Inferior parietal cortex (tissue), 1 donor: ENCODE measurements around the gene TMEM163.
"Not testable (repeated sequence)": the region's sequence is repeated elsewhere in the genome, so short reads cannot be mapped to it uniquely, and the experiment has no call there.

ENCODE experiments used
- DNase-seq: peaks from one replicate; pipeline ENCODE4 v3.0.0-alpha.2; 2016; ENCODE audit errors: extremely low spot score

The TMEM163 gene

DNA sequence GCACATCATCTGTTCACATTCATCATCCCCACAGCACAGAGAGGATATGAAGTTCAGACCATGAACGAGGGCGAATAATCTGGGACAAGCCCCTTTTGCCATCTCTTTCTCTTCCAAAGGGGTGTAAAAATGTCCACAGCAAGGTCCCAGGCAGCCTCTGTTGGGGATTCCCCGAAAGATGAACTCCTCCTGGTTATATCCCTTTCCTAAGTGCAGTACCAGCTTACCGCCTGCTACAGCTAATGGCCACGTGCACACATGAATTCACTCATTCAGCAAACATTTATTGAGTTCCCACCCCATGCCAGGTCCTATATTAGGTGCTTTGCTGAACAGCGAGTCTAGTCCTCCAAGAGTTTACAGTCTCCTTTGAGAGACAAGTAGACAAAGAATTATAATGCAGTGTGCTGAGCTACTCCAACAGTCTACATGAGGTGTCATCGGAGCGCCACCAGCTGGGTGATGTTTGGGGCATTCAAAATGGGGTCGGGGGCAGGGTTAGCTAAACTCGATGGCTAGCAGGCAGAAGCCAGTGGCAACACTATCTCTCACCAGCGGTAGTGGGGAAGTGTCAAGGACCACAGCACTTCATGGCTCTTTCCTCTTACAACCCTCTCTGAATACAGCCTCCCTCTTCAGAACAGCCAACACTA, 228.9 kb downstream of the TMEM163 start:
- DNase-seq, result no peak

GRCh38 chr2:134482766-134483340, 235.9 kb downstream of the TMEM163 start:
- no peak for DNase-seq

DNA sequence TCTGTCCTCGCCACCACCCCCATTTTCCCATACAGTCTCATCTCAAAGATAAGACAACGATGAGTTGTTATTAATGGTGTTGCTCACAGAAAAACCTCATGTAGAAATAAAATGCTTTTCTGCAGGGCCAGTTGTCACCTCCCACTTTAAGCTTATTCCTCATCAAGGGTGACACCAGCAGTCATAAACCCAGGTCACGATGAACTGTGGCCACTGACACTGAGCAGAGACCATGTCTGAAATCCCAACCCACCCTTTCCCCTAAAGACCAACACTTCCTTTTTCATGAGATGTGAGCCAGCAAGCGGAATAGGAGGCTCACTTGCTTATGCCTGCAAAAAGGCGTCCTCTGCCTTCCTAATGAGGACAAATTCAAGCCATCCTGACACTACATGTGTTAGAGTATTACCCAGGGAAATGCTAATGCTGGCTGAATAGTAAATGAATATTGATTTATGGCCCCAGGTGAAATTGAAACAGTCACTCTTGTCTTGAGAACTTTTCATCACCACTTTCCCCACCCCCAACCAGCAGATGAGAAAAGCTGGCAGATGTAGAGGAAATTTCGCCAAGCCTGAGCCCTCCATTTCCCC, 236.6 kb downstream of the TMEM163 start:
- DNase-seq, result no peak

GRCh38 chr2:134479696-134480330, 239.0 kb downstream of the TMEM163 start:
- no peak for DNase-seq

GRCh38 chr2:134476982-134477381, 241.8 kb downstream of the TMEM163 start:
- DNase-seq, result not testable (repeated sequence)

- DNase-seq, result no peak
Measured at GRCh38 chr2:134470561-134471168, 248.1 kb downstream of the TMEM163 start.

DNA sequence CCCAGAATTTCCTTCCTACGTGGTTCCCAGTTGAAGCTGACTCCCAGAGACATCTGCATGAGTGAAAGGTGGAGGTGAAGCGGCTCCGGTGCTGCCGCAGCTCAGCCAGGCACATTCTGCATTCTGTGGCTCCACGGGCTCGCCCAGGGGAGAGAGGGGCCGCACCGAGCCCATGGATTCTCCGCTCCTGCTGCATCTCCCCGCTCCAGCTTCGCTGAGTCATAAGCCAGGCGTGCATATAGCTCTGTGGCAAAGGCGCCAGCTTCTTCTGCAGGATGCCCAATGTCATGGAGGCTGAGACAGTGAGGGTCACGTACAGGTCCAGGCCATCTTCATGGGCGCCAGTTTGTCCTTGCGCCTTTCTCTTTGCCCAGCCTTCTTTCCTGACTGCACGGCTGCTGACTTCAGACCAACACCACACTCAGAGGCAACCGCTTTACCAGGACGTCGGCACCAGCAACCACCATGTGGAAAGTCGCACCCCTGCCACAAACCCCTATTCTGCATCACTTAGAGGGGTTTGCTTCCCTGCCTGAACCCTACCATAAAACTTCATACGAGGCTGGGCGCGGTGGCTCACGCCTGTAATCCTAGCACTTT, 249.2 kb downstream of the TMEM163 start:
- no peak for DNase-seq

DNA sequence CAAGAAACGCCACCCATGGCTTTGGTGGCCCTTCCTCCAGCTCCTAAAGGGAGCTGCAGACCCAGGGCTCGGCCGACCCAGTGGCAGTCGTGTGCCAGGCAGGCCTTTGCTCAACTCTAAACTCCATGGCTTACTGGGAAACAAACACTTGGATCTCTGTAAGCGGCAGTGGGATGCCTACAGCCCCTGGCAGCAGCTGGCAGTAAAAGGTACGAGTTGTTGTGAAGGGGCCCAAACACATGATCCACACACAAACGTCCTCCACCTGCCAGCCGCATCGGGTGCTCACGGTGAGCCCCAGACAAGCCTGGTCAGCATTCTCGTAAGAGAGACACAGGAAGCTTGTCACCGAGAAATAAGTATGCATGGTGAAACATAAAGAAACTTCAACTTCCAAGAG, 250.0 kb downstream of the TMEM163 start:
- no peak for DNase-seq

DNA sequence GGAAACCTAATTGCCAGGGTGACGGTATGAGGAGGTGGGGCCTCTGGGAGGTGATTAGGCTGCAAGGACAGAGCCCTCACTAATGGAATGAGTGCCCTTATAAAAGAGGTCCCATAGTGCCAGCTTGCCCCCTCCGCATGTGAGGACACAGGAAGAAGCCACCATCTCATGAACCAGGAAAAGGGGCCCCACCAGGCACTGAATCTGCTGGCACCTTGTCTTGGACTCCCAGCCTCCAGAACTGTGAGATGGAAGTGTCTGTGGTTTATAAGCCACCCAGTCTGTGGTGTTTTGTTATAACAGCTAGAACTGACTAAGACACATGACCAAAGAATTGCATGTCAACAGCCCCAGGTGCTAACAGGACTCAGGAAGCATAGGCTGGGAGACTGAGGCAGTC, 250.6 kb downstream of the TMEM163 start:
- DNase-seq, result no peak

DNA sequence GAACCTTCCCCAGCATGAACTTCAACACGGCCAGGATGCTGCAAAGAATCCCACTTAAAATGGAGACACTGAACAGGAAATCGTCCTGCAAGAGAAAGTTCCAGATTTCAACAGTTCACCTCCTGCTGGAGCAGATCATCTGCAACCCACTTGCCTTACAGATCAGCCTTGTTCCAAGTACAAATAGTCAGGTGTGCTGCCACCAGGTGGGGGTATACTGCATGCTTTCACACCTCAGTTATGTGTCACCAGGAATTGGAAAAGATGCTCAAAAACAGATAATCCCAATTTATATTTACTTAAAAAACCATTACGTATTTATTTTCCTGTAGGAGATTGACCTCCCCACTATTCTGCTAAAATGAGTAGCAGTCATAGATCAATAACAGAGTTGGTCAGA, 252.7 kb downstream of the TMEM163 start:
- no peak for DNase-seq

DNA sequence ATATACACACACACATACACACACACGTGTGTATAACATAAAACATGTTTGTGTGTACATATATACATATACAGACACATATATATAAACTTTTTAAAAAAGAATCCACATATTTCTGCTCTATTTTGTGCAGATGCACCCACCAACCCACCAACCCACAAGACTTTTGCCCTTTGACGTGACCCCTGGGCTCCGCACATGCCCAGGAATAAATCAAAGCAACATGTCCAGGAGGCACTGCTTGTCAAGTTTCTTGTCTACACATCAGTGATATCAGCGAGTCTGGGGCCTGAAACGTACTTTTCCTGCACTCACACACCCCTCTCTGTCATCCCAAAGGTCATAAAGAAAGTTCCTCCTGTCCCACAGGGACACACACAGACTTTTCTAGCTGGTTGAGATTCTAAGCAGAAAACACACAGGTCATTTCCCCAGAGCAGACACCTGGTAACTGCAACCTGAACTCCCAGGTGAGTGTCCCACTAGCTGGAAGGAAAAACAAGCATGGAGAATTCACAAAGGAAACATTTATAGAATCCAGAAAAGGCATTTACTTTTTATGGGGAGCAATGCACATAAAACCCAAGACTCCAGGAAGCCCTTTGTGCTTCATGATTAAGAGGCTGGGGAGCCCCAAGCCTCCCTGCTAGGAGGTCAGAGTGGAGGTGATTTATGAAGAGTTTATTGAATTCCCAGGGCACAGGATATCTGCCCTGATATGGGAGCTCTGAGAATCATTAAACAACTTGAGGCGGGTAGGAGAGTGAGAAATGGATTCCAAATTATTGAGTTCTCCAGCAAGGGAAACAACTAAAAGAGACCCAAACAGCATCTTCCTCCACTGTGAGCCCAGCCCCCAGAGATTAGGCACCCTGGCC, 253.3 kb downstream of the TMEM163 start:
- no peak for DNase-seq

GRCh38 chr2:134463699-134464022, 255.1 kb downstream of the TMEM163 start:
- no peak for DNase-seq

GRCh38 chr2:134462791-134463698, 255.8 kb downstream of the TMEM163 start:
- DNase-seq, result no peak

GRCh38 chr2:134462275-134462674, 256.5 kb downstream of the TMEM163 start:
- no peak for DNase-seq

DNA sequence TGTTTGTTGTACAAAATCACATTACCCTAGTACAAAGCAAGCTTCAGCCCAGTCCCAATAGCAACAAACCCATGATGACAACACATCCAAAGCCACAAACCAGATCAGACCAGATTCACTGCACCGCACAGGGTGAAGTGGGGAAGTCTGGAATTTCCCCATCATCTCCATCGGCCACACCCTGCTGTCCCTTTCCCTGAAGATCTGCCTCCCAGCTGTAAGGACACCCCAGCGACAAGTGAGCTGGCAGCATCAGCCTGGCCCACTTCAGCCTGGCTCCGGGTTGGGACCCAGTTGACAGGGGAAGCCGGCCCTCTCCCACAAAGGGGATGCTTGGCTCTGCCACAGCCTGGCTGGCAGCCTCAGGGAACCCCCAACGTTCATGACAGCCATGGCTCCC, 257.3 kb downstream of the TMEM163 start:
- no peak for DNase-seq

DNA sequence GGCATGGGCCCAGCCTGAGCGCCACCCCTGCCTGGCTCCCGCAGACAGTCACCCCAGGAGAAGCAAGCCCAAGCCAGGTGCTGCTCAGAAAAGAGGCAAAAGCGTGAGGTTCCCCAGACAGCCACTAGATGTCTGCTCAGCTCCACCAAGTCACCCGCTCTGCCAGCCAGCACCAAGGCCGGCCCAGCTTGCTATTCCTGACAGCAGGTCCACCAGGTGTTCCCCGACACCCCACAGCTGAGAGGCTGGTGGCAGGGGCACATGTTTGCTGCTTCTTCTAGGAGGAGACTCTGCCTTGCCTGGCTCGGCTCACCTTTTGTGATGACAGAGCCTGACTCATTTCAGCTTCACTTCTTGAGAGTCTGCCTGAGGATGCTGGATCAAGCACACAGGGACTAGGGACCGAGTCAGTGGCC, 258.2 kb downstream of the TMEM163 start:
- DNase-seq, result peak; percentile 67

DNA sequence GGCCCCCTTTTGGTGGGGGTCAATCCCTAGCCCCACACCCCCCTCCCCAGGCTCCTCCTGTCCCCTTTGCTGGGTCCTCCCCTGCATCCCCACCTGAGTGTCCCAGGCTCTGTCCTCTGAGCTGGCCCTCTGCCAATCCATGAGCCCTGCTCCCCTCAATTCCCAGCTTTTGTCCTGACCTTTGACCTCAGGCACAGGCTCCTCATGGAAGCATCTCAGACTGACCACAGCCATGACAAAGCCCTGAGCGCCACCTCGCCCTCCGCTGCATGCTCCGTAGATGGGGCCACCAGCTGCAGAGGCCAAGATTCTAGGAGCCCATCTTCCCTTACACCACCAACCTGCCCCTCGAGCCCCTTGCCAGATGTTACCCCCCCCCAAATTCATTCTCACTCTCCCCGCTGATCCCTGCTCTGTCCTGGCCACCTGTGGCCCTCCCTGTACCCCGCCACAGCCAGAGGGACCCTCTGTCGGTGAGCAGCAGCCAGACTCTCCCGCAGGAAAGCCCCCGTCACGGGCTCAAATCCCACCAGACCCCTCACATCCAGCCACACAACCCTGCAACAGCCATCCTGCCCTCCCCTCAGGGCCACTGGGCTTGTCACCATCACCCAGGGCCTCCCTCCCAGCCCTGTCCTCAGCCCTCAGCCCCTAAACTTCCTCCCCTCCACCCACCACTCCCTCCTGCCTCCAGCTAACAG, 258.9 kb downstream of the TMEM163 start:
- DNase-seq, result no peak

- no peak for DNase-seq
Measured at GRCh38 chr2:134458950-134459349, 259.9 kb downstream of the TMEM163 start.

- DNase-seq, result no peak
Measured at GRCh38 chr2:134458473-134458853, 260.3 kb downstream of the TMEM163 start.
